GM12878 (cell line): ENCODE results near the gene H2AZ2.

Experiments used
- CBFB ChIP-seq: IDR thresholded peaks from 2 replicates; pipeline ENCODE4 v1.6.1; 2016; ENCODE audit warnings: antibody characterized with exemption, low read depth
- CREB1 ChIP-seq: IDR thresholded peaks from 2 replicates; pipeline ENCODE4 v1.6.1; 2012; ENCODE audit warnings: low read depth, mild to moderate bottlenecking, inconsistent platforms
- EP300 ChIP-seq, 2 experiments: fragments of 150-350 bp in 1 of 2; IDR thresholded peaks; 2 replicates each; pipeline ENCODE4 v1.6.1; 2011 to 2012; ENCODE audit warnings: low read depth in 2 of 2, low read length in 2 of 2, borderline replicate concordance in 1 of 2, improper control_type of control experiment in 1 of 2, inconsistent platforms in 1 of 2; ENCODE audit not compliant: control insufficient read depth in 1 of 2
- JUND ChIP-seq: IDR thresholded peaks from 2 replicates; pipeline ENCODE4 v1.6.1; 2012; ENCODE audit warnings: low read depth, mild to moderate bottlenecking, low read length, improper control_type of control experiment, moderate library complexity
- TCF7 ChIP-seq: IDR thresholded peaks from 2 replicates; pipeline ENCODE4 v1.6.1; 2014; ENCODE audit warnings: antibody characterized with exemption, borderline replicate concordance
- TF ChIP-seq, protein P1 (sequence below): fragments of 450-650 bp; IDR thresholded peaks from 2 replicates; pipeline ENCODE4 v1.6.1; 2017; ENCODE audit warnings: low read depth, mild to moderate bottlenecking, moderate library complexity
- TF ChIP-seq, protein P2 (sequence below), 3 experiments: IDR thresholded peaks in 2 of 3; conservative IDR thresholded peaks in 1 of 3; 2 replicates each; pipeline ENCODE4 v1.5.1; 2011; ENCODE audit warnings: low read depth in 3 of 3, low read length in 3 of 3, mild to moderate bottlenecking in 3 of 3, control low read depth in 2 of 3, moderate library complexity in 2 of 3, inconsistent platforms in 1 of 3, mixed read lengths in 1 of 3; ENCODE audit not compliant: control insufficient read depth in 2 of 3, insufficient read depth in 1 of 3; ENCODE audit errors: extremely low read depth in 1 of 3
- TF ChIP-seq, protein P3 (sequence below): fragments of 450-650 bp; formaldehyde crosslinking; IDR thresholded peaks from 2 replicates; pipeline ENCODE4 v1.4.0; 2020; ENCODE audit warnings: mild to moderate bottlenecking, moderate library complexity

DNA sequence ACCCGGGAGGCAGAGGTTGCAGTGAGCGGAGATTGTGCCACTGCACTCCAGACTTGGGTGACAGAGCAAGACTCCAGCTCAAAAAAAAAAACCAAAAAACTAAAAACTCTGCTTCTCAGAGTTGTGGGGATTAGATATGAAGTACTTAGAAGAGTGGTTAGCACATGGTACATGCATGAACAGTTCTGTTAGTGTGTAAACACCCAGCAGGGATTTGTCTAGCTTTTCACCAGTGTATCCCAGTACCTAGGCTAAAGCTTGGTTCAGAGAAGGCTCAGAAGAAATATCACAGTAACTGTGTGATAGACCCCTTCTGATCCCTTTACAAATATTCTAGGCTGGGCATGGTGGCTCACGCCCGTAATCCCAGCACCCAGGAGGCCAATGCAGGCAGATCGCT lies 41.9 kb downstream of the H2AZ2 start:
- TF ChIP-seq EP300 (IDR thresholded peaks at IDR 0.05; ENCODE audit: borderline replicate concordance in 1 of 2, control insufficient read depth in 1 of 2, low read depth in 2 of 2, low read length in 2 of 2) (no peak), CBFB (no peak), CREB1 (no peak), JUND (no peak), TCF7 (no peak)
- TF ChIP-seq, protein P1, sequence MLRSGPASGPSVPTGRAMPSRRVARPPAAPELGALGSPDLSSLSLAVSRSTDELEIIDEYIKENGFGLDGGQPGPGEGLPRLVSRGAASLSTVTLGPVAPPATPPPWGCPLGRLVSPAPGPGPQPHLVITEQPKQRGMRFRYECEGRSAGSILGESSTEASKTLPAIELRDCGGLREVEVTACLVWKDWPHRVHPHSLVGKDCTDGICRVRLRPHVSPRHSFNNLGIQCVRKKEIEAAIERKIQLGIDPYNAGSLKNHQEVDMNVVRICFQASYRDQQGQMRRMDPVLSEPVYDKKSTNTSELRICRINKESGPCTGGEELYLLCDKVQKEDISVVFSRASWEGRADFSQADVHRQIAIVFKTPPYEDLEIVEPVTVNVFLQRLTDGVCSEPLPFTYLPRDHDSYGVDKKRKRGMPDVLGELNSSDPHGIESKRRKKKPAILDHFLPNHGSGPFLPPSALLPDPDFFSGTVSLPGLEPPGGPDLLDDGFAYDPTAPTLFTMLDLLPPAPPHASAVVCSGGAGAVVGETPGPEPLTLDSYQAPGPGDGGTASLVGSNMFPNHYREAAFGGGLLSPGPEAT = no peak
- TF ChIP-seq, protein P2, sequence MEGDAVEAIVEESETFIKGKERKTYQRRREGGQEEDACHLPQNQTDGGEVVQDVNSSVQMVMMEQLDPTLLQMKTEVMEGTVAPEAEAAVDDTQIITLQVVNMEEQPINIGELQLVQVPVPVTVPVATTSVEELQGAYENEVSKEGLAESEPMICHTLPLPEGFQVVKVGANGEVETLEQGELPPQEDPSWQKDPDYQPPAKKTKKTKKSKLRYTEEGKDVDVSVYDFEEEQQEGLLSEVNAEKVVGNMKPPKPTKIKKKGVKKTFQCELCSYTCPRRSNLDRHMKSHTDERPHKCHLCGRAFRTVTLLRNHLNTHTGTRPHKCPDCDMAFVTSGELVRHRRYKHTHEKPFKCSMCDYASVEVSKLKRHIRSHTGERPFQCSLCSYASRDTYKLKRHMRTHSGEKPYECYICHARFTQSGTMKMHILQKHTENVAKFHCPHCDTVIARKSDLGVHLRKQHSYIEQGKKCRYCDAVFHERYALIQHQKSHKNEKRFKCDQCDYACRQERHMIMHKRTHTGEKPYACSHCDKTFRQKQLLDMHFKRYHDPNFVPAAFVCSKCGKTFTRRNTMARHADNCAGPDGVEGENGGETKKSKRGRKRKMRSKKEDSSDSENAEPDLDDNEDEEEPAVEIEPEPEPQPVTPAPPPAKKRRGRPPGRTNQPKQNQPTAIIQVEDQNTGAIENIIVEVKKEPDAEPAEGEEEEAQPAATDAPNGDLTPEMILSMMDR (IDR thresholded peaks at IDR 0.05 in 2 of 3, conservative IDR thresholded peaks at IDR 0.05 in 1 of 3; ENCODE audit: control insufficient read depth in 2 of 3, extremely low read depth in 1 of 3, insufficient read depth in 1 of 3, low read depth in 3 of 3, low read length in 3 of 3) = no peak
- TF ChIP-seq, protein P3, sequence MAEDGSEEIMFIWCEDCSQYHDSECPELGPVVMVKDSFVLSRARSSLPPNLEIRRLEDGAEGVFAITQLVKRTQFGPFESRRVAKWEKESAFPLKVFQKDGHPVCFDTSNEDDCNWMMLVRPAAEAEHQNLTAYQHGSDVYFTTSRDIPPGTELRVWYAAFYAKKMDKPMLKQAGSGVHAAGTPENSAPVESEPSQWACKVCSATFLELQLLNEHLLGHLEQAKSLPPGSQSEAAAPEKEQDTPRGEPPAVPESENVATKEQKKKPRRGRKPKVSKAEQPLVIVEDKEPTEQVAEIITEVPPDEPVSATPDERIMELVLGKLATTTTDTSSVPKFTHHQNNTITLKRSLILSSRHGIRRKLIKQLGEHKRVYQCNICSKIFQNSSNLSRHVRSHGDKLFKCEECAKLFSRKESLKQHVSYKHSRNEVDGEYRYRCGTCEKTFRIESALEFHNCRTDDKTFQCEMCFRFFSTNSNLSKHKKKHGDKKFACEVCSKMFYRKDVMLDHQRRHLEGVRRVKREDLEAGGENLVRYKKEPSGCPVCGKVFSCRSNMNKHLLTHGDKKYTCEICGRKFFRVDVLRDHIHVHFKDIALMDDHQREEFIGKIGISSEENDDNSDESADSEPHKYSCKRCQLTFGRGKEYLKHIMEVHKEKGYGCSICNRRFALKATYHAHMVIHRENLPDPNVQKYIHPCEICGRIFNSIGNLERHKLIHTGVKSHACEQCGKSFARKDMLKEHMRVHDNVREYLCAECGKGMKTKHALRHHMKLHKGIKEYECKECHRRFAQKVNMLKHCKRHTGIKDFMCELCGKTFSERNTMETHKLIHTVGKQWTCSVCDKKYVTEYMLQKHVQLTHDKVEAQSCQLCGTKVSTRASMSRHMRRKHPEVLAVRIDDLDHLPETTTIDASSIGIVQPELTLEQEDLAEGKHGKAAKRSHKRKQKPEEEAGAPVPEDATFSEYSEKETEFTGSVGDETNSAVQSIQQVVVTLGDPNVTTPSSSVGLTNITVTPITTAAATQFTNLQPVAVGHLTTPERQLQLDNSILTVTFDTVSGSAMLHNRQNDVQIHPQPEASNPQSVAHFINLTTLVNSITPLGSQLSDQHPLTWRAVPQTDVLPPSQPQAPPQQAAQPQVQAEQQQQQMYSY (CRISPR knock-in tag) = no peak
